ENCODE results near the gene CEP95.

CEP95 gene

DNA sequence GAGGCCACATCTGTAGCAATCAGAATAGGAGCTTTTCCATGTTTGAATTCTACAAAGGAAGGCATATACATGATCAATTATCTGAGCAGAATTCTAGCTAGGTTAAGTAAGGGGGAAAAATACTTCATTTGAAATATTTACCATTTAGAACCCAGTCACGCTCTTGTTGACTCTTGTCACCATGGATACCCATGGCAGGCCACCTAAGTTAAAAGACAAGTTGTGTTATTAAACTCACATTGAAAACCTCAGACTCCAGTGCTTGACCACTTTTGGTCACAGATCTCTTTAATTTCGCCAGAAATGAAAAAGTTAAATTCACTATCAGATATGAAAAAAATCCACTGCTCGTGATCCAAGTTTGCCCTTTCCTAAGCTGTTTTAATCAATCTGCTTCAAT, 4.8 kb upstream of the CEP95 start:
- no peak for DNase-seq (ENCODE audit: extremely low read depth, low read depth)
- TF ChIP-seq, protein P1, sequence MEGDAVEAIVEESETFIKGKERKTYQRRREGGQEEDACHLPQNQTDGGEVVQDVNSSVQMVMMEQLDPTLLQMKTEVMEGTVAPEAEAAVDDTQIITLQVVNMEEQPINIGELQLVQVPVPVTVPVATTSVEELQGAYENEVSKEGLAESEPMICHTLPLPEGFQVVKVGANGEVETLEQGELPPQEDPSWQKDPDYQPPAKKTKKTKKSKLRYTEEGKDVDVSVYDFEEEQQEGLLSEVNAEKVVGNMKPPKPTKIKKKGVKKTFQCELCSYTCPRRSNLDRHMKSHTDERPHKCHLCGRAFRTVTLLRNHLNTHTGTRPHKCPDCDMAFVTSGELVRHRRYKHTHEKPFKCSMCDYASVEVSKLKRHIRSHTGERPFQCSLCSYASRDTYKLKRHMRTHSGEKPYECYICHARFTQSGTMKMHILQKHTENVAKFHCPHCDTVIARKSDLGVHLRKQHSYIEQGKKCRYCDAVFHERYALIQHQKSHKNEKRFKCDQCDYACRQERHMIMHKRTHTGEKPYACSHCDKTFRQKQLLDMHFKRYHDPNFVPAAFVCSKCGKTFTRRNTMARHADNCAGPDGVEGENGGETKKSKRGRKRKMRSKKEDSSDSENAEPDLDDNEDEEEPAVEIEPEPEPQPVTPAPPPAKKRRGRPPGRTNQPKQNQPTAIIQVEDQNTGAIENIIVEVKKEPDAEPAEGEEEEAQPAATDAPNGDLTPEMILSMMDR (IDR thresholded peaks at IDR 0.05; ENCODE audit: low read depth, low read length), result no peak

- DNase-seq (ENCODE audit: extremely low read depth, low read depth), result no peak
- TF ChIP-seq, protein P1 (IDR thresholded peaks at IDR 0.05; ENCODE audit: low read depth, low read length), result no peak
Measured at GRCh38 chr17:64502809-64503208, 4.0 kb upstream of the CEP95 start.

DNA sequence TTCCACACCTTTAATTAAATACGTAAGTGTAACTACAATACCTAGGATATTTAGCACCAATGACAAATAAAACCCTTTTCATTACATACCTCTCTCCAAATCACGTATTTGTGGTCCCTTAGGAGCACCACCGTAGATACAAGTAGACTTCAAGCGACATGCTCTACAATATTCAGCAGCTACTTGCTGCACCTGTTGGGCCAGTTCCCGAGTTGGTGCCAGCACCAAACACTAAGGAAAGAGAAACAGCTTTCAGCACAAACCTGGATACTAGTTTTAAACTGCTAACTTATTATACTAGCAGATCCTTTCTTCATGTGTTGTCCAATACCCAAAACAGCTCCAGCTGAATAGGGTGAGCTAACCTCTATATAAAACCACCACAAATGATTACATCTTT, 3.4 kb upstream of the CEP95 start:
- DNase-seq (ENCODE audit: extremely low read depth, low read depth), result no peak
- TF ChIP-seq, protein P1 (IDR thresholded peaks at IDR 0.05; ENCODE audit: low read depth, low read length), result no peak

GRCh38 chr17:64503821-64504768, 2.7 kb upstream of the CEP95 start:
- TF ChIP-seq, protein P1 (IDR thresholded peaks at IDR 0.05; ENCODE audit: low read depth, low read length), result no peak
- no peak for DNase-seq (ENCODE audit: extremely low read depth, low read depth)

GRCh38 chr17:64504769-64505339, 1.9 kb upstream of the CEP95 start:
- DNase-seq (ENCODE audit: extremely low read depth, low read depth), result no peak
- TF ChIP-seq, protein P1 (IDR thresholded peaks at IDR 0.05; ENCODE audit: low read depth, low read length), result no peak

- TF ChIP-seq, protein P1 (IDR thresholded peaks at IDR 0.05; ENCODE audit: low read depth, low read length), result no peak
- peak; percentile 84 for DNase-seq (ENCODE audit: extremely low read depth, low read depth)
Measured at GRCh38 chr17:64505340-64506200, 1.2 kb upstream of the CEP95 start.
